ENCODE results near the gene PCDHGB3.
"Not testable (repeated sequence)": the region's sequence is repeated elsewhere in the genome, so short reads cannot be mapped to it uniquely, and the experiment has no call there.

The PCDHGB3 gene

DNA sequence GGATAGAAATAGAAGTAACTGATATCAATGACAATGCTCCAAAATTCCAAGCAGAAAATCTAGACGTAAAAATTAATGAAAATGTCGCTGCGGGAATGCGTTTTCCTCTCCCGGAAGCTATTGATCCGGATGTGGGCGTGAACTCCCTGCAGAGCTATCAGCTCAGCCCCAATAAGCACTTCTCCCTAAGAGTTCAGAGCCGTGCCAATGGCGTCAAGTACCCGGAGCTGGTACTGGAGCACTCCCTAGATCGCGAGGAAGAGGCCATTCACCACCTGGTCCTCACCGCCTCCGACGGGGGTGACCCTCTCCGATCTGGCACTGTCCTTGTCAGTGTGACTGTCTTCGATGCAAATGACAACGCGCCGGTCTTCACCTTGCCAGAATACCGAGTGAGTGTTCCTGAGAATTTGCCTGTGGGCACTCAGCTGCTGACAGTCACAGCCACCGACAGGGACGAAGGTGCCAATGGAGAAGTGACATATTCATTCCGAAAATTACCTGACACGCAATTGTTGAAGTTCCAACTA, 43.6 kb downstream of the PCDHGB3 start:
- TF ChIP-seq, protein P1, sequence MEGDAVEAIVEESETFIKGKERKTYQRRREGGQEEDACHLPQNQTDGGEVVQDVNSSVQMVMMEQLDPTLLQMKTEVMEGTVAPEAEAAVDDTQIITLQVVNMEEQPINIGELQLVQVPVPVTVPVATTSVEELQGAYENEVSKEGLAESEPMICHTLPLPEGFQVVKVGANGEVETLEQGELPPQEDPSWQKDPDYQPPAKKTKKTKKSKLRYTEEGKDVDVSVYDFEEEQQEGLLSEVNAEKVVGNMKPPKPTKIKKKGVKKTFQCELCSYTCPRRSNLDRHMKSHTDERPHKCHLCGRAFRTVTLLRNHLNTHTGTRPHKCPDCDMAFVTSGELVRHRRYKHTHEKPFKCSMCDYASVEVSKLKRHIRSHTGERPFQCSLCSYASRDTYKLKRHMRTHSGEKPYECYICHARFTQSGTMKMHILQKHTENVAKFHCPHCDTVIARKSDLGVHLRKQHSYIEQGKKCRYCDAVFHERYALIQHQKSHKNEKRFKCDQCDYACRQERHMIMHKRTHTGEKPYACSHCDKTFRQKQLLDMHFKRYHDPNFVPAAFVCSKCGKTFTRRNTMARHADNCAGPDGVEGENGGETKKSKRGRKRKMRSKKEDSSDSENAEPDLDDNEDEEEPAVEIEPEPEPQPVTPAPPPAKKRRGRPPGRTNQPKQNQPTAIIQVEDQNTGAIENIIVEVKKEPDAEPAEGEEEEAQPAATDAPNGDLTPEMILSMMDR (IDR thresholded peaks at IDR 0.05; ENCODE audit: low read depth, low read length) = no peak

DNA sequence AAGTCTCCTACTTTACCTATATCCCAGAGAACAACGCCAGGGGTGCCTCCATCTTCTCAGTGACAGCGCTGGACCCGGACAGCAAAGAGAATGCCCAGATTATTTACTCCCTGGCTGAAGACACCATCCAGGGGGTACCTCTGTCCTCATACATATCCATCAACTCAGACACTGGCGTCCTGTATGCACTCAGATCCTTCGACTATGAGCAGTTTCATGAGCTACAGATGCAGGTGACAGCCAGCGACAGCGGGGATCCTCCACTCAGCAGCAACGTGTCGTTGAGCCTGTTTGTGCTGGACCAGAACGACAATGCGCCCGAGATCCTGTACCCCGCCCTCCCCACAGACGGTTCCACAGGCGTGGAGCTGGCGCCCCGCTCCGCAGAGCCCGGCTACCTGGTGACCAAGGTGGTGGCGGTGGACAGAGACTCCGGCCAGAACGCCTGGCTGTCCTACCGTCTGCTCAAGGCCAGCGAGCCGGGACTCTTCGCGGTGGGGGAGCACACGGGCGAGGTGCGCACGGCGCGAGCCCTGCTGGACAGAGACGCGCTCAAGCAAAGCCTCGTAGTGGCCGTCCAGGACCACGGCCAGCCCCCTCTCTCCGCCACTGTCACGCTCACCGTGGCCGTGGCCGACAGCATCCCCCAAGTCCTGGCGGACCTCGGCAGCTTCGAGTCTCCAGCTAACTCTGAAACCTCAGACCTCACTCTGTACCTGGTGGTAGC, 44.7 kb downstream of the PCDHGB3 start:
- not testable (repeated sequence) for DNase-seq (ENCODE audit: extremely low read depth, low read depth)

More for the DNA sequence above, 43.6 kb downstream of the PCDHGB3 start:
- no peak for DNase-seq (ENCODE audit: extremely low read depth, low read depth)

DNA sequence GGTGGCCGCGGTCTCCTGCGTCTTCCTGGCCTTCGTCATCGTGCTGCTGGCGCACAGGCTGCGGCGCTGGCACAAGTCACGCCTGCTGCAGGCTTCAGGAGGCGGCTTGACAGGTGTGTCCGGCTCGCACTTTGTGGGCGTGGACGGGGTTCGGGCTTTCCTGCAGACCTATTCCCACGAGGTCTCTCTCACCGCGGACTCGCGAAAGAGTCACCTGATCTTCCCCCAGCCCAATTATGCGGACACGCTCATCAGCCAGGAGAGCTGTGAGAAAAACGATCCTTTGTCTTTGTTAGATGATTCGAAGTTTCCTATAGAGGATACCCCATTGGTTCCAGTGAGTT, 45.2 kb downstream of the PCDHGB3 start:
- not testable (repeated sequence) for DNase-seq (ENCODE audit: extremely low read depth, low read depth)

DNA sequence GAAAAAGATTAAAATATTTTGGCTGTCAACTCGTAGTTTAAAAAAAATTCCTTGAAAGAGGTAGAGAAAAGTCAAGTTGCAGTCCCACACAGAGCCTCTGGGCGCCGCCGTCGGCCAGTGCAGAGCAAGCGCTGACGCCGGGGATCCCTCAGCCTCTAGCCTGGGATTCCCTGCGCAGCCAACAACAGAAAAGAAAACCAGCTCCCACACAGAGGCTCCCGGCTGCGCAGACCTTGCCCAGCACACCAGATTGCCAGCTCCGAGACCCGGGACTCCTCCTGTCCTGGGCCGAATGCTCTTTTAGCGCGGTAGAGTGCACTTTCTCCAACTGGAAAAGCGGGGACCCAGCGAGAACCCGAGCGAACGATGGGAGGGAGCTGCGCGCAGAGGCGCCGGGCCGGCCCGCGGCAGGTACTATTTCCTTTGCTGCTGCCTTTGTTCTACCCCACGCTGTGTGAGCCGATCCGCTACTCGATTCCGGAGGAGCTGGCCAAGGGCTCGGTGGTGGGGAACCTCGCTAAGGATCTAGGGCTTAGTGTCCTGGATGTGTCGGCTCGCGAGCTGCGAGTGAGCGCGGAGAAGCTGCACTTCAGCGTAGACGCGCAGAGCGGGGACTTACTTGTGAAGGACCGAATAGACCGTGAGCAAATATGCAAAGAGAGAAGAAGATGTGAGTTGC, 47.6 kb downstream of the PCDHGB3 start, which contains the start of gene PCDHGB7:
Gene PCDHGB7, plus strand, starts transcription at position 184 of the 679 bp plus-strand sequence. Its CDS starts 183 bp downstream, at position 367.
- DNase-seq (ENCODE audit: extremely low read depth, low read depth) = peak; percentile 57
- TF ChIP-seq, protein P1 (IDR thresholded peaks at IDR 0.05; ENCODE audit: low read depth, low read length) = peak; percentile 75

DNA sequence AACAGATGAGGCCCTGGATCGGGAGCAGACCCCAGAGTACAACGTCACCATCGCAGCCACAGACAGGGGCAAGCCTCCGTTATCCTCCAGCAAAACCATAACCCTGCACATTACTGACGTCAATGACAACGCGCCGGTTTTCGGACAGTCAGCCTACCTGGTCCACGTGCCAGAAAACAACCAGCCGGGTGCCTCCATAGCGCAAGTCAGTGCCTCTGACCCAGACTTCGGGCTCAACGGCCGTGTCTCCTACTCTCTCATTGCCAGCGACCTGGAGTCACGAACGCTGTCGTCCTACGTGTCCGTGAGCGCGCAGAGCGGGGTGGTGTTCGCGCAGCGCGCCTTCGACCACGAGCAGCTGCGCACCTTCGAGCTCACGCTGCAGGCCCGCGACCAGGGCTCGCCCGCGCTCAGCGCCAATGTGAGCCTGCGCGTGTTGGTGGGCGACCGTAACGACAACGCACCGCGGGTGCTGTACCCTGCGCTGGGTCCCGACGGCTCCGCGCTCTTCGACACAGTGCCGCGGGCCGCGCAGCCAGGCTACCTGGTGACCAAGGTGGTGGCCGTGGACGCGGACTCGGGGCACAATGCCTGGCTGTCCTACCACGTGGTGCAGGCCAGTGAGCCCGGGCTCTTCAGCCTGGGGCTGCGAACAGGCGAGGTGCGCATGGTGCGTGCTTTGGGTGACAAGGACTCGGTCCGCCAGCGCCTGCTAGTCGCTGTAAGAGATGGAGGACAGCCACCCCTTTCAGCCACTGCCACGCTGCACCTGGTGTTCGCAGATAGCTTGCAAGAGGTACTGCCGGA, 49.2 kb downstream of the PCDHGB3 start:
- DNase-seq (ENCODE audit: extremely low read depth, low read depth) = no peak
- TF ChIP-seq, protein P1 (IDR thresholded peaks at IDR 0.05; ENCODE audit: low read depth, low read length) = no peak

DNA sequence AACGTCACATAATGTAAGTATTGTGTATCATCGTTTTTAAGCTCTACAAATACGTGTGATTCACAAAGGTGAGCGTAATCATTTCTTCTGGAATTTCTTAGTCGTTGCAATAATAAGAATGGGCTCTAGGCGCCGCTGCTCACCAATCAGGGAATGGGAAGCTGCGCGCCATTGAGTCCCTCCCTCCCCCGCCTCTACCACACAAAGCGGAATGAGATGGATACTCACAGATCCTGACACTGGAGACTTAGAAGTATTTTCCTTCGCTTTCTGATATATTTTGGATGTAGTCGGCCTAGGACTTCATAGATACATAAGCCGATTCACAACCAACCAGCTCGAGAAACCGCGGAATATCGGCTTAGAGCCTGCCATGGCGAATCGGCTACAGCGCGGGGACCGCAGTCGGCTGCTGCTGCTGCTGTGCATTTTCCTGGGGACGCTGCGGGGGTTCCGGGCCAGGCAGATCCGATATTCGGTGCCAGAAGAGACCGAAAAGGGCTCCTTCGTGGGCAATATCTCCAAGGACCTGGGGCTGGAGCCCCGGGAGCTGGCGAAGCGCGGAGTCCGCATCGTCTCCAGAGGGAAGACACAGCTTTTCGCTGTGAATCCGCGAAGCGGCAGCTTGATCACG, 50.9 kb downstream of the PCDHGB3 start, which contains the start of gene PCDHGA11:
Gene PCDHGA11, plus strand, starts transcription at position 197 of the 634 bp plus-strand sequence. Its CDS starts 177 bp downstream, at position 374.
- peak; percentile 22 for DNase-seq (ENCODE audit: extremely low read depth, low read depth)
- TF ChIP-seq, protein P1 (IDR thresholded peaks at IDR 0.05; ENCODE audit: low read depth, low read length) = peak; percentile 41

DNA sequence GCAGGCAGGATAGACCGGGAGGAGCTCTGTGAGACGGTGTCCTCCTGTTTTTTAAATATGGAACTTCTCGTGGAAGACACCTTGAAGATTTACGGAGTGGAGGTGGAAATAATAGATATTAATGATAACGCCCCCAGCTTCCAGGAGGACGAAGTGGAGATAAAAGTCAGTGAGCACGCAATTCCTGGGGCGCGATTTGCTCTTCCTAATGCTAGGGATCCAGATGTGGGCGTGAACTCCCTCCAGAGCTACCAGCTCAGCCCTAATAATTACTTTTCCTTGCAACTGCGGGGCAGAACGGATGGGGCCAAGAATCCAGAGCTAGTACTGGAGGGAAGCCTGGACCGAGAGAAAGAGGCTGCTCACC, 51.4 kb downstream of the PCDHGB3 start:
- DNase-seq (ENCODE audit: extremely low read depth, low read depth) = no peak
- TF ChIP-seq, protein P1 (IDR thresholded peaks at IDR 0.05; ENCODE audit: low read depth, low read length) = no peak

All from AG09319 (cell line).